HUES48 (cell line): ENCODE measurements around the gene UNC119B.

Source experiments
- H3K27ac ChIP-seq: one replicate; pipeline ENCODE4 v1.7.0; 2013; ENCODE audit warnings: low read depth, low read length, inconsistent platforms
- H3K27me3 ChIP-seq: 2 replicates; pipeline ENCODE4 v1.6.1; 2013; ENCODE audit warnings: mild to moderate bottlenecking, low read length; ENCODE audit not compliant: control insufficient read depth, insufficient read depth
- H3K36me3 ChIP-seq: 2 replicates; pipeline ENCODE4 v1.6.1; 2013; ENCODE audit warnings: low read length; ENCODE audit not compliant: control insufficient read depth, insufficient read depth
- H3K4me1 ChIP-seq: 2 replicates; pipeline ENCODE4 v1.6.1; 2013; ENCODE audit warnings: mild to moderate bottlenecking, low read length; ENCODE audit not compliant: control insufficient read depth, insufficient read depth
- H3K4me3 ChIP-seq: 2 replicates; pipeline ENCODE4 v1.5.1; 2013; ENCODE audit warnings: mild to moderate bottlenecking, low read depth, low read length
- H3K9ac ChIP-seq: 2 replicates; pipeline ENCODE4 v1.6.1; 2013; ENCODE audit warnings: mild to moderate bottlenecking, low read depth, low read length, moderate library complexity
- H3K9me3 ChIP-seq: 2 replicates; pipeline ENCODE4 v1.6.1; 2013; ENCODE audit warnings: low read length; ENCODE audit not compliant: control insufficient read depth, insufficient read depth

UNC119B gene

DNA sequence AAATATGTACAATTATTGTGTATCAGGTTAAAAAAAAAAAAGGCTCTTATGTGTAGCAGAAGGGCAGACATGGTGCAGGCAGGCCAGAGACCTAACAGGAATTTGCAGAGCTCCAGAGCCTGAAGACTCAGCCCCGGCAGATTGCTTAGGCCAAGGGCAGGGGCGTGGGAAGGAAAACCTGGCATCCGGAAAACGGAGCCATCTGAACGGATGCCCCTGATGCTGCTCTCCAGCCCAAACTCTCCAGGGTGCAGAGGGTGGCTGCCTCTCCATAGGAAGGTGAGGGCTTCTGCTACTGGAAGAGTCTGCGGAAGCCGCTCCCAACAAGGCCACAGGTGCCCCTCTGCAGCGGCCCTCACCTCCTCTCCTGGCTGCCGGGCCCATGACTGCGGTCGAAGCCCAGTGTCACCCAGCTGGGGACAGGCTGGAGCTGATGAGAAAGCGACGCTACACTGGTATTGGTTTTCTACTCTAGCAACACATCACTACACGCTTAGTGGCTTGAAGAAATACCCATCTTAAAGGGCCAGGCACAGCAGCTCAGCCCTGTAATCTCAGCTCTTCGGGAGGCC is 34.8 kb downstream of the UNC119B start:
- Histone ChIP-seq H3K4me3 (no peak overlapping the region), H3K9ac (no peak overlapping the region), H3K9me3 (no peaks in the 10 kb centered on the region), H3K36me3 (no peaks in the 10 kb centered on the region), H3K27me3 (no peaks in the 10 kb centered on the region), H3K4me1 (no peaks in the 10 kb centered on the region), H3K27ac (no peak overlapping the region)

DNA sequence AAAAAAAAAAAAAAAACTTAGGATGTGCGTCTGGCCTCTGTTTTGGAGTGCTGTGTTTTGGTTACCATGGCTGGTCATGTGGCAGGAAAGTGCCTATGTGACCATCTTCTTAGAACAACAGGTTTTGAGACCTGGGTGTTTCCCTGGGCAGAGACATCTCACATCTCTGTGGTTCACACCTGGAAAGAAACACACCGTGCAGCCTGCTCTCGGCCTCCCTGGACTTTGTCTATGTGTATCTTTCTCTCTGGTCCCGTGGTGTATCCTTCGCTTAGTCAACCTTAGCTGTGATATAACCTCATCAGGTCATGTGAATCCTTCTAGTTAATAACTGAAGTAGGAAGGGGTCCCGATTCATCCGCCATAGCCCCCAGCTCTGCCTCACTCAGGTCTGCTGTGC is 38.0 kb downstream of the UNC119B start:
- Histone ChIP-seq H3K27me3 (no peaks in the 10 kb centered on the region), H3K4me1 (no peaks in the 10 kb centered on the region), H3K9me3 (no peaks in the 10 kb centered on the region), H3K4me3 (no peak overlapping the region), H3K9ac (no peak overlapping the region), H3K27ac (no peak overlapping the region), H3K36me3 (no peaks in the 10 kb centered on the region)

DNA sequence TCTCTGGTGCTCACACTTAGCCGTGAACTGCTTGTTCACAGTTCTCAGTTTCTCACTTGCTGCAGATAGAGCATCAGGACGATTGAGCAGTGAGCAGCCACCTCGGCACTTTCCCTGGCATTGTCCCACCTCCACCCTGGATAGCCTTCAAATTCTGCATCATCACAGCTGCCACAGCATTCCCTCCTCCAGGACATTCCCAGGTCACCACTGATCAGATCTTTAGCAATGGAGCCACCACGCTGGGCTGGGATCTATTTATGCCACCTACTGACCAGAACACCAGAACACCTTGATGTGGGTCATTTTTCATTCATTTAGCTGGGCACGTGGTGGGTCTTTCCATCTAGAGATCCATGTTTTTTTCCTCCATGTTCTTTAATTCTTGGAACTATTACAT is 39.0 kb downstream of the UNC119B start:
- Histone ChIP-seq H3K27me3 (no peaks in the 10 kb centered on the region), H3K36me3 (no peaks in the 10 kb centered on the region), H3K27ac (no peak overlapping the region), H3K4me1 (no peaks in the 10 kb centered on the region), H3K9me3 (no peaks in the 10 kb centered on the region), H3K9ac (no peak overlapping the region), H3K4me3 (no peak overlapping the region)

DNA sequence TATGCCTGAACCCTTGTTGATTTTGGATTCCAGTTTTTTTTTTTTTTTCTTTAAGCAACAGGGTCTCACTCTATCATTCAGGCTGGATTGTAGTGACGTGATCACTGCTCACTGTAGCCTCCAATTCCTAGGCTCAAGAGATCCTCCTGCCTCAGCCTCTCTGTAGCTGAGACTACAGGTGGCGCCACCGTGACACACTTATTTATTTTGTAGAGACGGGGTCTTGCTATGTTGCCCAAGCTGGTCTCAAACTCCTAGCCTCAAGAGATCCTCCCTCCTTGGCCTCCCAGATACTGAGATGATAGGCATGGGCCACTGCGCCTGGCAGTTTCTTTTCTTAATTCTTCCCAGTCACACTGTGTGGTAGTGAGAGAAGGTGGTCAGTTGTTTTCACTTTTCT is 40.5 kb downstream of the UNC119B start:
- Histone ChIP-seq H3K4me3 (no peak overlapping the region), H3K27ac (no peak overlapping the region), H3K9me3 (no peaks in the 10 kb centered on the region), H3K9ac (no peak overlapping the region), H3K36me3 (no peaks in the 10 kb centered on the region), H3K4me1 (no peaks in the 10 kb centered on the region), H3K27me3 (no peaks in the 10 kb centered on the region)

DNA sequence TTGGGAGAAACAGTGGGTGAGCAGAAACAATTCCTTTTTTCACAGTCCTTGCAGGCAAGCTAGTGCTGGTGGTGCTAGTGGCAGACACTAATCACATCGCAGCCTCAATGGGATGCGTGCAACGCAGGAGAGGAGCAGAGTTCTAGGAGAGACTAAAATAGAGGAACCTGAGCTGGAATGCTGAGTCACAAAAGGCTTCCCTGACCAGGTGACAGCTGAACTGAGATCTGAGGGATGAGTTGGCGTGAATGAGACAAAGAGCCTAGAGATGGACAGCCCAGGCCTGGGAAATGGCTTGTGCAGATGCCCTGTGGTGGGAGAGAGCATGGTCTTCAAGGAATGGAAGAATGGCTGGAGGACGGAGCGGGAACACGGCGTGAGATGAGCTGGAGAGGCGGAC is 41.1 kb downstream of the UNC119B start:
- Histone ChIP-seq H3K27ac (no peak overlapping the region), H3K4me1 (no peaks in the 10 kb centered on the region), H3K4me3 (no peak overlapping the region), H3K36me3 (no peaks in the 10 kb centered on the region), H3K27me3 (no peaks in the 10 kb centered on the region), H3K9me3 (no peaks in the 10 kb centered on the region), H3K9ac (no peak overlapping the region)

DNA sequence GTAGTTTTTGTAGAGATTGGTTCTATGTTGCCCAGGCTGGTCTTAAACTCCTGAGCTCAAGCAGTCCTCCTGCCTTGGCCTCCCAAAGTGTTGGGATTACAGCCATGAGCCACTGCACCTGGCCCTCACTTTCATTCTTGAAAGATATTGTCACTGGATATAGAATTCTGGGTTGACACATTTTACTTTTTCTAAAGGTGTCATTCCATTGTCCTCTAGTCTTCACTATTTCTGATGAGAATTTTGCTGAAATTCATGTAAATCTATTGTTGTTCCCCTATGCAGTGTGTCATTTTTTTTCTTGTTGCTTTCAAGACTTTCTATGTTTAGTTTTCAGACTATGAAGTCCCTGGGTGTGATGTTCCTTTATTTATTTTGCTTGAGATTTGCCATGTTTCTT is 44.5 kb downstream of the UNC119B start:
- Histone ChIP-seq H3K9me3 (no peaks in the 10 kb centered on the region), H3K27ac (no peak overlapping the region), H3K36me3 (no peaks in the 10 kb centered on the region), H3K27me3 (no peaks in the 10 kb centered on the region), H3K4me3 (no peak overlapping the region), H3K4me1 (peaks cover 9% of the 10 kb centered on the region), H3K9ac (no peak overlapping the region)

DNA sequence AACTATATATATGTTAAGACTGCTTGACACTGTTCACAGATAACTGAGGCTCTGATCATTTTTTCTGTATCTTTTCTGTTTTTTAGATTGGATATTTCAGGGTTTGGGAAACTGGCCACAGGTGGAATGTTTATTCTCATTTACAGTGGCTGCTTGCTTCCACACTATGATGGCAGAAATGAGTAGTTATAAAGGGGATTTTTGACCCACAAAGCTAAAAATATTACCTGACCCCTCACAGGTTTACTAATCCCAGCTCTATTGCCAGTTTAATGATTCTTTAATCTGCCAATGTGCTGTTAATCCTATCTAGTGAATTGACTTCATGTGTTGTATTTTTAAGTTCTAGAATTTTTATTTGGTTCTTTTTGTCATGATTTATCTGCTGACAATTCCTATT is 45.0 kb downstream of the UNC119B start:
- Histone ChIP-seq H3K36me3 (0 out of 2 replicates have a peak, but pooled peaks cover under 1% of the 10 kb centered on the region), H3K9me3 (no peaks in the 10 kb centered on the region), H3K9ac (no peak overlapping the region), H3K27ac (no peak overlapping the region), H3K4me3 (no peak overlapping the region), H3K27me3 (no peaks in the 10 kb centered on the region), H3K4me1 (peaks cover 14% of the 10 kb centered on the region)

GRCh38 chr12:120757226-120757742 is 47.0 kb downstream of the UNC119B start:
- peaks cover 17% of the 10 kb centered on the region for H3K4me1 ChIP-seq
- no peak overlapping the region for H3K9ac ChIP-seq
- no peak overlapping the region for H3K4me3 ChIP-seq
- peaks cover 13% of the 10 kb centered on the region for H3K36me3 ChIP-seq
- no peak overlapping the region for H3K27ac ChIP-seq
- H3K9me3 ChIP-seq, result no peaks in the 10 kb centered on the region
- H3K27me3 ChIP-seq, result no peaks in the 10 kb centered on the region

DNA sequence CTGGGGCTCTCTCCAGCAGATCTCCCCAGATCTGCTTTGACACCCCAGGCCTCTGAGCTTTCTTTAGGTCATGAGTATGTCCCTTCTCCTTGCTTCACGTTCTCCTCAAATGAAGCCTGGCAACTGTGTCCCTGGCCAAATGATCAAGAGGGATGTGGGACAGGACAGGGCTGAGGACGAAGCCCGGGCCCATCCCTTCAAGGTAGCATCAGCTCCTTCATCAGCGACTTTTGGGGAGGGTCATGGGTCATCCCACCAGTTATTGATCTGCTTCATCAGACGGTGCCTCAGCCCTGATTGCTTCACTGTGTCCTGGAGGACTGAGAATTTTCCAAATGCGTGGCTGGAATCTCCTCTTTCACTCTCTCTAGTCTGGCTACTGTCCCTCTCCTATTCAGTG is 47.7 kb downstream of the UNC119B start:
- no peak overlapping the region for H3K9ac ChIP-seq
- no peaks in the 10 kb centered on the region for H3K9me3 ChIP-seq
- H3K27ac ChIP-seq, result no peak overlapping the region
- H3K27me3 ChIP-seq, result no peaks in the 10 kb centered on the region
- H3K36me3 ChIP-seq, result peaks cover 16% of the 10 kb centered on the region
- H3K4me3 ChIP-seq, result no peak overlapping the region
- H3K4me1 ChIP-seq, result peaks cover 17% of the 10 kb centered on the region

DNA sequence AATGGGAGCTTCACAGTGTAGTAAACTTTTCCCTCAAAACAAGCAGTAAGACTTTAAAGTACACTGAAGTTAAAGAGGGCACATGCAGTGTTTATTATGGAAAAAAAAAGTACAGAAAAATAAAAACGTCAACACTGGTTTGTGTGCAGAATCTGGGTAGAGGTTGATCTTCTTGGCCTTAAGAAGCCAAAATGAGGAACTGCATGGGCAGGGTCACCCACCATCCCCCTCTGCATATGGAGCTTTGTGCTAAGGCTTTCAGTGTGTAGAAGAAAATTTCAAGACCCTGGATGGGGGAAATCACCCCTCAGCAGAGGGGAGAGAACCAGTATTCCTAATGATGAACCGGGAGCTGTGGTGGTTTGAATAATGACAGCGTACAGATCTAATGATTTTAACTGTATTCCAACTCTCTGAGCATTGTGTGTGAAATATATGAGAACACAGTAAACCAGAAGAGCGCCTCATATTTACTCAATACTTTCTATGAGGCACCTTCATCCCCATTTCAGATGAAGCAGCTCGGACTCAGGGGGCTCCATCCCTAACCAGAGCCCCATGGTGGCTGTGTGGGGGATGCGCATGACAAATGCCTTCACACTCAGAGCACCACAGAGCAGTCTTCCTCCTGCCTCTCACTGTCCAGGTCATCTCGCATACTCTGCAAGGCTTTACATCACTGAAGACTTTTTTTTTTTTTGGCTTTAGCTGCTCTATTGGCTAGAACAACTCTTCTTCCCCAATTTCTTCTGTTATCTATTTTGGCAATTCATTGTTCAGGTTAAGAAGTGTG is 48.7 kb downstream of the UNC119B start:
- Histone ChIP-seq H3K4me1 (peaks cover 17% of the 10 kb centered on the region), H3K27ac (no peak overlapping the region), H3K9ac (no peak overlapping the region), H3K9me3 (no peaks in the 10 kb centered on the region), H3K4me3 (no peak overlapping the region), H3K27me3 (no peaks in the 10 kb centered on the region), H3K36me3 (peaks cover 26% of the 10 kb centered on the region)

DNA sequence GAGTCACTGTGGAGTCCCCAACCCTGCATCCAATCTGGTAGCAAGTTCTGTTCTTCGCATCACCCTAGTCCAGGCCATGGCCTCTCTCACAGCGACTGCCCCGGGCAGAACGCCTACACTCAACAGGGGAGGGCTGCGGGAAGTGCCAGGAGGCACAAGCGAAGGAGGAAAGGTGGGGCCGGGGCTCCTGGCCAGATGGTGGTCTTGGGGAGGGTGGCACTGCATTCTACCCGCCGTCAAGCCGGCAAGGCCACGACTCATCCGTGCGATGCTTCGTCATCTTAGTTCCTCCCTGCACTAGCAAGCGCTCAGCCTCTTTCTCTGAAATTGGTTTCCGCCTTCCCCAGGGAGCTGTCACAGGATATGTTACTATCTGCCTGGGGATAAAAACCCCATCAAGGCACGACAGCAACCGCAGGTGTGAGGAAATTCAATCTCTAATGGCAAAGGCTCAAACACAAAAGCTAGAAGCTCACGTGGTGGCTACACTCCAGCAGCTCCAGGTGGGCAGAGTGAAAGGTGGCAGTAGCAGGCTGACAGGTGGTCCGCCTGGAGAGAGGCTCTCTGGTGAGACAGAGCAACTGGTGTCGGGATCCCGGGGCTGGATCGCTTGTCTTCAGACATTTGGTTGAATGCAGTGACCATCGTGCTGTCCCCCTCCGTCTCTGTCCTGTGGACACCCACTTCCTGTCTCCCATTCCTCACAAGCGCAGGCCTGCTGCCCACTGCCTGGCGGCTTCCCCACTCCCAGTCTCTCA is 49.5 kb downstream of the UNC119B start:
- Histone ChIP-seq H3K4me3 (no peak overlapping the region), H3K4me1 (peaks cover 17% of the 10 kb centered on the region), H3K9ac (no peak overlapping the region), H3K27ac (no peak overlapping the region), H3K36me3 (peaks cover 34% of the 10 kb centered on the region), H3K27me3 (no peaks in the 10 kb centered on the region), H3K9me3 (no peaks in the 10 kb centered on the region)
